GOT3 (cell line): ENCODE measurements around the gene EXD2.
"Not testable (repeated sequence)": the region's sequence is repeated elsewhere in the genome, so short reads cannot be mapped to it uniquely, and the experiment has no call there.

ENCODE experiments used
- DNase-seq: peaks from one replicate; lab custom pipeline; 2025; ENCODE audit warnings: mixed read lengths; lab: John Stamatoyannopoulos, UW

The EXD2 gene

DNA sequence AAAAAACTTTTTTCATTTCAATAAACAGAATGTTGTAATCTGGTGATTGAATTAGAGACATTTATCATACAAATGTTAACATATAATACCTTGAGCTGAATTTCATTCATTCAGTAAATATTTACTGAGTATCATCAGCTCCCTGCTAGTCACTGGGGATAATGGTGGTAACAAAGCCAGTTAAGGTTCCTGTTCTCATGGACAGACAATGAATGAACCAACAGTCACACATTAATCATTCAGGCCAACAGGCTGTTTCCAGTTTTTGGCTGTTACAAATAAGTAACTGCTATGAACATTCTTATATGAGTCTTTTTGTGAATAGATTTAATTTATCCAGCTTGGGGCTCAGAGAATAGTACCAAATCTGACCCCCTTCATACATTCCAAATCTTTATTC is 13.5 kb downstream of the EXD2 start:
- no peak for DNase-seq

DNA sequence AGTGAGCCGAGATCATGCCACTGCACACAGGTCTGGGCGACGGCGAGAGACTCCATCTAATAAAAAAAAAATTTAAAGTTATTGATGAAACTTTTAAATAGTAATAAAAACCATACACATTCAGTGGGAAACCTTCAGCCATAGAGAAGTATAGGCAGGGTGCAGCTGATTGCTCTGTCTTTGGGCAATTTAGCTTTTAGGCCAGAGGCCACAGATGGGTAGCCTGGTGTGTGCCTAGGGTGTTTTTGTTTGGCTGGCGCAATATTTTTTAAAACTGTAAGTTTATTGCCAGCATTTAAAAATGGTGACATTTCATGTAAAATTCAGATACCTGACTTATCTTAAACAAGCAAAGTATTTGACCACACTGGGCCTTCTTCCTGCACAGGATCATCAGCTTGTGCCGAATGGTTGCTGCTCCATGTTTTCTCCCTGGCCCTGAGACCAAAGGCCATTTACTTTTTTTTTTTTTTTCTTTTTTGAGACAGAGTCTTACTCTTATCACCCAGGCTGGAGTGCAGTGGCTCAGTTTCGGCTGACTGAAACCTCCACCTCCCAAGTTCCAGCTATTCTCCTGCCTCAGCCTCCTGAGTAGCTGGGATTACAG is 16.2 kb downstream of the EXD2 start:
- DNase-seq: no peak

DNA sequence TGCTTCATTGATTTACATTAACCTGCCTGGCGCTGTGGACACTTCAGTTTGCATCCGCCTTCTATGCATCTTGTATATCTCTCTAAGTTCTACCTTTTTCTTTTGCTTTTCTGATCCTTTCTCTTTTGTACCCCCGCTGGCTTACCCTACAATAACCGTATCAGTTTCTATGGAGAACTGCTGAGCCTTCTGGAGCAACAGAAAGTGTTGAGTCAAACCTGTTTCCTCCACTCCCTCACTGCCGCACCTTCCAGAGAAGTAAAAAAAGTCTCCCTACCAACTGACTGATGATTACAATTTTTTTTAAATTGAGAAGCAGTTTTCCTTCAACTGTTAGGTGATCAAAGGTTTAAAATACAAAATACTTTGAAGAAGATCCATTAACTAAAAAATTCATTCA is 17.4 kb downstream of the EXD2 start:
- DNase-seq: no peak

DNA sequence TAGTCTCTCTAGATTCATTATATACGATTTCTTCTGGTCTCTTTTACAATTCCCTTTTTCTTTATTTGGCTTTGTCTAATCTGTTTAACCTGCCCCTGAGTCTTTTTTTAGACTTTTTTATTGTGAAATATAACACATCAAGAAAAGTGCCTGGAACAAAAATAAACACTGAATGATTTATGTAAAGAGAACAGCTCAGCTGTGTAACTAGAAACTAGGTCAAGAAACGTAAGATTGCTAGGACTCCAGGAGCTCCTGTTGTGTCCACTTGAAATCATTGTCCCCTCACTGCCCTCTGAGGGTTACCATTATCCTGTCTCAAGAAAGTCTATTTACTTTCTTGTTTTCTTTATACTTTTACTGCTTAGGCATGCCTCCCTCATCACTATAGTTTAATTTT is 23.1 kb downstream of the EXD2 start:
- no peak for DNase-seq

DNA sequence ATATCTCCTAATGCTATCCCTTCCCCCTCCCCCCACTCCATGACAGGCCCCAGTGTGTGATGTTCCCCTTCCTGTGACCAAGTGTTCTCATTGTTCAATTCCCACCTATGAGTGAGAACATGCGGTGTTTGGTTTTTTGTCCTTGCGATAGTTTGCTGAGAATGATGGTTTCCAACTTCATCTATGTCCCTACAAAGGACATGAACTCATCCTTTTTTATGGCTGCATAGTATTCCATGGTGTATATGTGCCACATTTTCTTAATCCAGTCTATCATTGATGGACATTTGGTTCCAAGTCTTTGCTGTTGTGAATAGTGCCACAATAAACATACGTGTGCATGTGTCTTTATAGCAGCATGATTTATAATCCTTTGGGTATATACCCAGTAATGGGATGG is 26.4 kb downstream of the EXD2 start:
- DNase-seq: not testable (repeated sequence)

DNA sequence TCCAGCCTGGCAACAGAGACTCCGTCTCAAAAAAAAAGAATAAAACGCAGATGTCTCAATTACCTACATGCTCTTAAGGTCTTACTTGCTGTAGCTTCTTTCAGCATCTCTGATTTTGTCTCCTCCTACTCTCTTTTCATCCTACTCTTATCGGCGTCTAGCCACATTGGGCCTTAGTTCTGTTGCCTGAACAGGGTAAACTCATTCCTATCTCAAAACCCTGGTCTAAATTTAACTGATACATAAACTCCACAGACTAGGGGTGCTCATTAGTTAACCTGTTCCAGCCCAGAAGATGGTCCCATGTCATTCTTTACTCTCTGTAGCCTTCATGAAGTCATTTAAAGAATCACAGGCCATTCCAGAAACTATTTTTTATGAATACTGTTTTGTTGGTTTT is 33.6 kb downstream of the EXD2 start:
- no peak for DNase-seq

DNA sequence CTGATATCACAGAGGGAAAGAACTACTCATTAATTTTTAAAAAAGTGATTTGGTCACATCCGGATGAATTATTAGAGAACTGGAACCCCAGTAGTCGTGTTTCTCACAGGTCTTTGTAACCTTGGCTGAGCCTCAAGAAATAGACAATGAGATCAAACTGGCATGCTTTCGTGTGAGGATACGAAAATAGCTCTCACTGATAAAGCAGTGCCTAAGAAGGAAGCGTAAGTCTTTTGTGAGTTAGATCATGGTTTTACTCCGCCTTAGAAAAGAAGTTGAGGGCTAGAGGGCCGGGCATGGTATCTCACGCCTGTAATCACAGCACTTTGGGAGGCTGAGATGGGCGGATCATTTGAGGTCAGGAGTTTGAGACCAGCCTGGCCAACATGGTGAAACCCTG is 34.9 kb downstream of the EXD2 start:
- no peak for DNase-seq

DNA sequence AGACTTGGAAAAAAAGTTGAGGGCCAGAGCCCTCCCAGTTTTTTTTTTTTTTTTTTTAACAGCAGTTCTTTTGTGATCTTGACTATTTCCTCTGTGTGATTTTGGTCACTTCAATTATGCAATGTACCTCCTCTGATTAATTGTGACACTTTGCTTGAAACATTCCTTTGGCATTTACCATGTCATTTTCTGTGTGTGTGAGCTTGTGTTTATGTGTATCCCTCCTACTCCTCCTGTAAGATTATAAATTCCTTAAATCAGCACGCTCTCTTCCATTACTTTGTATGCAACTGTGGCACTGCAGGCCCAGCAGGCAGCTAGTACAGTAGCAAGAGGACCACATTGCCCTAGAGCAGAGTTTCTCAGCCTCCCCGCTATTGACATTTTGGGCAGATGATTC is 35.4 kb downstream of the EXD2 start:
- no peak for DNase-seq

DNA sequence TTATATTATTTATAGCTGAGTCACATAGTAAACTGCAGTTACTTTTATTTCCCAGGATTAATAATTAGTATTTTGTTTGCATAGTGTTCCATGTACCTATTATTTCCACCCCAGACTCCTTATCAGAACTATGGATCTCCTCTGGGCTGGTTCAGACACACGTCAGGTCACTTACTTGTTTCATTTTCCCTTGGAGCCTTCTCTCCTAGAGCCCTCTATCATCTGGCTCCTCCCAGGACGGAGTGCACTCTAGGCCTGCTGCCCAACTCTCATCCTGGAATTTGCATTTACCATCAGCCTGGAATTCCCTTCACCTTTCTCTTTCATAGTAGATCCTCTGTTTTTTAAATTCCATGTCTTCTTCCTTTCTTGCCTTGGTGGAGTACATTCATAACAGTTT is 40.2 kb downstream of the EXD2 start:
- no peak for DNase-seq

DNA sequence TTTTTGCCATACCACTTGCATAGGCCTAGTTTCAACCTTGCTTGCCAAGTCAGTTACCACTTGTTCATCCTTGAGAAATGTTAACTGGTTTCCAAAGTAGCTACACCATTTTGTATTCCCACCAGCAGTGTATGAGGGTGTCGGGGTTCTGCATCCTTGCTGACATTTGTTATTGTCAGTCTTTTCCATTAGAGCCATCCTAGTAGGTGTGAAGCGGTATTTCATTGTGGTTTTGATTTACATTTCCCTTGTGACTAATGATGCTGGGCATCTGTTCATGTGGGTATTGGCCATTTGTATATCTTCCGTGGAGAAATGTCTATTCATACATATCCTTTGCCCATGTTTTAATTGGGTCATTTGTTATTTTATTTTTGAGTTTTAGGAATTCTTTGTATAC is 41.1 kb downstream of the EXD2 start:
- DNase-seq: no peak

DNA sequence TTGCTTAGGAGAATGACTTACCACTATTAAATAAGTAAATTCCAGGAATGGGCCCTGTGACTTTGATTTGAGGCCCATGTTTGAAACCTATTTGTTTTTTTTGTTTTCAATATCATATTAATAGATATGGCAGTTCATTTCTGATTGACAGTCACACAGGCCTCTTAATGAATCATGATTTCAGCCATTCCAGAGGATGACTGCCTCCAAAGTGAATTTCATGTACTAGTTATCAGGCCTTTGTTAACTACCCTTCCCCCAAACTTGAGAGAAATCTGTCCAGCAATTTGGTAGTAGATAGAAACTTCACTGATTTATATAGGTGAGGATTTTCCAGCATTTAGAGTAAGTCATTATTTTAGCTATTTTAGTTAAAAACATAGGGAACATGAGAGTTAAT is 42.8 kb downstream of the EXD2 start:
- DNase-seq: no peak

DNA sequence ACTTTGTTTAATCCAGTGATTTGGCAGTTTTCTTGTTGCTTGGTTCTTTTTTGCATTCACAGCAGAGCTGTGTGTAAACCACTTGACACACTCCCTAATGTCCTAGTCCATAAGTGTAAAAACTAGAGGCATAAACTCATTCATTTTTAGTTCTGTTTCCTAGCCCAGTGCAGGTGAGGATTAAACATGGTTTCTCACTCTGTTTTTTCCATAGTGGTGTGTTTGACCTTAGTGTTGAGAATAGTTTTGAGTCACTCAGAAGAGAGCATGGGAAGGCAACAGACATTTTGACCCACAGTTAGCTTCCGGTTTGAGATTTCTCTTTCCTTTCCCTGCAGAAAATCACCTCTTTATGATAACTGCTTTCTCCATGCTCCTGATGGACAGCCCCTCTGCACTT is 44.4 kb downstream of the EXD2 start:
- no peak for DNase-seq

DNA sequence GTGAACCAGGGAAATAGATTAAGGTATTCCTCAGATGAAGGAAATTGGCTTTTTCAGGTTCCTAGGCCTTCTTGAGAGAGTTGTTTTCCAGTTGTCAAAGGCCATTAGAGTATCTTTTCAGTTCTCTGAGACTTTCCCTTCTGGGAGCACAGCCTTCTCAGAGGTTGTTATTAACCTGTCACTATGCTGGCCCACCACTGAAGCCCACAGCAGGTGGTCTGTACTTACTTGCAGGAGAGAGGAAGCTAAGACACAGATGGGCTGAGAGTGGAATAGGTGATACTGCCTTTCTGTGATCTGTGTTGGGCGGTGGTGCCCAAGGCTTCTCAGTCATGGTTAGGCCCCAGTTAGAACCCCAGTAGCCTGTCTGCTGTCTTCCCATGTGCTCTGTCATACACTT is 45.8 kb downstream of the EXD2 start:
- DNase-seq: no peak

DNA sequence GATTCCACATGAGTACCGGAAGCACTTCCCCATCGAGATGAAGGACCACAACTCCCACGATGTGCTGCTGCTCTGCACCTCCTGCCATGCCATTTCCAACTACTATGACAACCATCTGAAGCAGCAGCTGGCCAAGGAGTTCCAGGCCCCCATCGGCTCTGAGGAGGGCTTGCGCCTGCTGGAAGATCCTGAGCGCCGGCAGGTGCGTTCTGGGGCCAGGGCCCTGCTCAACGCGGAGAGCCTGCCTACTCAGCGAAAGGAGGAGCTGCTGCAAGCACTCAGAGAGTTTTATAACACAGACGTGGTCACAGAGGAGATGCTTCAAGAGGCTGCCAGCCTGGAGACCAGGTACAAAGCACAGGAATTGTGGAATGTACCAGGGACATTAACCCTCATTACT is 46.3 kb downstream of the EXD2 start:
- DNase-seq: no peak

DNA sequence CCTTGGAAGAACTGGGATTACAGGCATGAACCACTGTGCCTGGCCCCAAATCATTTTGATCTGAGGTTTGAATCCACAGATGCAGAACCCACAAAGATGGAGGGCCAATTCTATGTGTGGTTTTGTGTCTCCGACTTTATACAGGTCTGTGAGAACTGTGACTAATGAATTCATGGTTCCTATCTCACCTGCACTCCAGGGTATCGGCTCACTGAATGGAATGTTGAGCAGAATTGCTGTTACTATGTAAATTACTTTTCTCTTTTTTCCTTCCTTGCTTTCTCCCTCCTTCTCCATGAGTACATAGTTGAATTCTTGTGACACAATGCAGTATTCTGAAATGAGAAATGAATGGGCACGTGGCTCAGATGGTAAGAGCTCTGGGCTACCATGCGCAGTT is 47.6 kb downstream of the EXD2 start:
- DNase-seq: no peak

DNA sequence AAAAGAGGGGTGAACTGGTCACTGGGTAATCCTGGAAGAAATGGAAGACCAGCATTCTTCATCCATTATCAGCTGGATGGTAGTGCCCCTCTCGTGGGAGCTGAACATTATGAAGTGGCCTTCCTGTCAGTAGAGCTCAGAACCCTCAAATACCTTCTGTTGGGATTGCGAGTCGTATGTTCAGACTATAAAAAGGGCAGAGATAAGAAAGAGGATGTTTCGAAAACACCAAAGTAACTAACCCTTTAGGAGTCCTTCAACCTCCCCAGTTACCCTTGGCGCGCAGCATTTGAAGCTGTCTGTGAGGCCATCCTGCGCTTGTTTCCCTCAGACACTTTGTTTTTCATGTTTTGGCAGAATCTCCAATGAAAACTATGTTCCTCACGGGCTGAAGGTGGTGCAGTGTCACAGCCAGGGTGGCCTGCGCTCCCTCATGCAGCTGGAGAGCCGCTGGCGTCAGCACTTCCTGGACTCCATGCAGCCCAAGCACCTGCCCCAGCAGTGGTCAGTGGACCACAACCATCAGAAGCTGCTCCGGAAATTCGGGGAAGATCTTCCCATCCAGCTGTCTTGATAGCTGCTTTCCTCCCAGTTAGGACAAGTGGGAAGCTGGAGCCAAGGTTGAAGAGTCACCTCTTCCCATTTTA is 49.4 kb downstream of the EXD2 start:
- DNase-seq: no peak

DNA sequence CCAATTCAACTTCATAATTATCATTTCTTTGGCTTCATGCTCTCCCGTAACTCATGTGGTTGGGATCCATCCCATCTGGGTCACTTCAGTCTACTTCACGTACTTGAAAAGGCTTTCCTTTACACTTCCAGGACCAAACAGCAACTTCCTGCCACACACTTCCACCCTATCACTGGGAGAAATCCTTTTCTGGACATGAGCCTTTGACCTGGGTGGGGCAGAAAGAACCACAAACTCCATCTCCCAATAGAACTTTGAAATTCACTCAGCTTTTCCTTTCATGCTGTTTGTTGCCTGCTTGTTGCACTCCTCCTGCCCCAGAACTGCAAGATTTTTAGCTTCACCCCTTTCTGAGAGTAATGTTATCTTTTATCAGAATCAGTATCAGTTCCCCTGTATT is 50.3 kb downstream of the EXD2 start:
- DNase-seq: no peak

DNA sequence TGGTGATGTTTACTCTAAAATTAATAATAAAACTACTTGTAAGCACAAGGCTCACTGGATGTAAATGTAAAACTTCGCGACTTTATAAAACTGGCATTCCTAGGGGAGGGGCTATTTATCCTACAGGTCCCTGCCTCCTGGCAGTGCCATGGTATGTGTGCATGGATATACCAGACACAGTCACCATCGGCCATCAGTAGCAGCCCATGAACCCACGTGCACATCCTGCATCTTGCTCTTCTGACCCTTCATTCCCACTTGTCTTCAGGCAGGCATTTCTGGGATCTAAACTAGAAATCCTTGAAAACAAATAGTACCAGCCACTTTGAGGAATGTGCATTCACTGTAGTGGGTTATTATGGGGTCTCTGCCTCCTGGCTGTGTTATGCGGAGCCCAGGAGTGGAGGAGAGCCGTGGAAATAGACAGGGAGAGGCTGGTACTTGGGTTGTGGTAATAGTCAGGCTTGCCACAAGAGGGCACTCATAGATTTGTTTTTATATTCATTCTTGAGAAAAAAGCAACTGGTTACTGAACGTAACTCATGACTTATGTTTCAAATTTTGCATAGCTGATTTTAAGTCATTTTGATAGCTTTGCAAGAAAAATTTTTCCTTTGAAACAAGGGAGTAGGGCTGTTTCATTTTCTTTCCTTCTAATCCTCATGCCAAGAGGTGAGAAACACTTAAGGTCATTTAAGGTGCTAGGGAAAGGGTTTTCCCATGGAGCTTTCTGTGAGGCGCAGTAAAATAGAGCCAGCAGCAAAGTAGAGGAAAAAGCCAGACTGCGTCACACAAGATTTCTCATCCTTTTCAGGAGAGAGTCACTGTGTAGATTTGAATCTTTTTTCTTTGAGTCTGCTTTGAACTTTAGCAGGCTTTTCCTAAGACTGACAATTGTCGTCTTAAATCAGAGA is 51.3 kb downstream of the EXD2 start:
- no peak for DNase-seq

DNA sequence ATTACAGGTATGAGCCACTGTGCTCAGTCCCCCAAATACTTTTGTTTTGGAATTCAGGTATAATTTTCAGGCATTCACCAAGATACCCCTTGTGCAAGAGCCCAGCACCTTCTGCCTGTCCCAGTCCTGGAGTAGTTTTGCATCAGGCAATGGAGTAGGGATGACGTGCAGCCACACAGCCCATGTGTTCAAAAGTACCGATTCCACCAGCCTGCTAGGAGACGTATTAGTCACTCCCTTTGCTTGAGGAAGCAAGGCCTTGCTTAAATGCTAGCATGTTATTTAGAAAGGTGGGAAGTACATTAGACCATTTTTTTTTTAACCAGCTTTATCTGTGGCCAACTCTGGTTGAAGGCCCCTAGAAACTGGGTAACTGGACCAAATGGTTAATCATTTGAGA is 53.6 kb downstream of the EXD2 start:
- DNase-seq: no peak

DNA sequence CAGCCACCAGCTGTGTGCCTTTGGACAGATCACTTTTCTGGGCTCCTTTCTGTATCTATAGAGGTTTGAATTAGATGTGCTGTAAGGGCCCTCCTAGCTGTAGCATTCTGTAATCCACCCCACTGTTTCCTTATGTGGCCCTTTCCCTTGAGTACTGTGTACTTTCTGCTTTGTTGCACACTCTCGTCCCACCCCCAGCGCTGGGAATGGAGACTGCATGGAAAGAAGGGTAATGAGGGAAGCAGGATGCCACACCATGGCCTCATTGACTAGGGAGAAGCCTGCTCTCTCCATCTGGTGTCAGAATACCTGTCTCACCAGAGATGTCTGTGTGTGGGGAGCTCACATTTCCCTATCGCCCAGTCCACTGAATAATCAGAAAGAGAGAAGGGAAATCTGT is 55.0 kb downstream of the EXD2 start:
- DNase-seq: no peak

DNA sequence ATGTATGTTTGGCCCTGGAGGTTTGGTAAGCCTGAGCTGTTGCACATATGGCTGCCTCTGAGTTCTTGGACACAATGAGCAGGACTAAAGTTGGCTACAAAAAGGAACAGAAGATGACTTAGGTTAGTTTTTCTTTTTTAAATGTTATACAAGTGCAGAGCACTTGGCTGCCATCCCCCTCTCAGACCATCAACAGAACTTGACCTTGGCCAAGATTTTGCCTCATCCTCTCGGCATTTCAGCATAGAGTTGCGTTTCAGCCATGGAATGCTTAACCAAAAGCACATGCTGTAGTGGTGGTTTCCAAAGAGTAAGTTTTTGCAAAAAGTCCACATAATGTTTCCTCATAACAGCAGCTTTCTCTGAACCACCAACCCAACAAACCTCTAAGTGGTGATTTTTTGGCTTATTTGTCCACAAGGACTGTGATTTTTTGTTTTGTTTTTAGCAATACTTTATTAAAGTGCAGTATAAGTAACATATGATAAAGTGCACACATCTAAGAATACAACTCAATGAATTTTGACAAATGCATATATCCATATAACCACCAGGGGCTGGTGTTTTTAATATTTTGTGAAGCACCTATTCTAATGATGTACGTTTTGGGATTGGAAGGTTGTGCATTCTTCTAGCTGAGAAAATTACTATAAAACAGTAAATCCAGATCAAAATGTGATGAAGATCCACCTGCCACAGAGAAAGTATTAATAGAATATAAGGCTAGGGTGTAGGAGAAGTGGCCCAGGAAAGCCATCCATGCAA is 56.6 kb downstream of the EXD2 start:
- DNase-seq: no peak

DNA sequence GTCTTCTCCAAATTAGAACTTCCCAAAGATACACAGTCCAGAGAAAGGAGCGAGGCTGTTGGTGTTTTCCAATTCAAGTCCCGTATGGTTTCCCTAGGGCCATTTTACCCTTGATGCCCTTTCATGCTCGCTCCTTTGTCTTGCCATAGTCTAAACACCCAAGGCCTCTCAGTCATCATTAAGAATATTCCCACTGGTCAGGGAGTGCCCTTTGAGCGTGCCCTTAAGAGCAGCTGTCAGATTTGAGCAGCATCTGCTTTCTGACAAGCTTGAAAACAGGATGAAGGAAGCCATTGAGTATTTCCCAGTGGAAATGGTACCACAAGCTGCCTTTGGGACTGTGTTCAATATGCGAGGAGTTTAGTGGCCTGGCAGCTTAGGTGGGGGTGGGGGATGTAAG is 58.3 kb downstream of the EXD2 start:
- DNase-seq: no peak

DNA sequence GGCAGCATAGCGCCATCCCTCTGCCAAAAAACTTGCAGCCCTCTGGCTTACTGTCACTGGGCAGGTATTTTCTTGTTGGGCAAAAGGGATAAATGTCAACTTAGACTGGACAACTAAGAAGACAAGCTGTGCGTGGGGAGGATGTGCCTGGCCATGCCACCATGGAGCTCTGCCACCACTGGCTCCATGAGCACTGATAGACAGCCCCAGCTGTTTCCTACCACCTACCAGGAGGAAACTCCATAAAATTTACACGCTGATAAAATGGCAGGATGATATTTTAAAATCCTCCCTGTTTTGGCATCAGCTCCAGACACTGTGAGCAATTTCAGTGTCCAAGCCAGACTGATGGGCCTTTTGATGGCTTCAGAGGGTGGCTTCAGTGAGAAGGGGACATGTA is 61.6 kb downstream of the EXD2 start:
- no peak for DNase-seq
